Measurements from ENCODE around the gene CYSLTR1. TPM values are rescaled to one million over a fixed set of nuclear protein-coding genes. Genes with fewer than 3 reads are reported as not detected.

The CYSLTR1 gene
- total and polyA plus RNA-seq, 8 donors: 0.44 to 7.1 (median 0.72) TPM; not detected in 1

Other genes with a start within 250 kb of the CYSLTR1 start
- gene PGK1, start 223.4 kb downstream of the CYSLTR1 start, total RNA-seq: 100 to 1,000 TPM in 3 of 5 donors, 10 to 100 TPM in 2; 29.3 to 207 (median 104) TPM
- 100 to 1,000 TPM; 122 to 150 (median 128) TPM for gene PGK1, start 223.4 kb downstream of the CYSLTR1 start, polyA plus RNA-seq
- gene TAF9B, start 188.0 kb downstream of the CYSLTR1 start, total RNA-seq: 10 to 100 TPM in 3 of 5 donors, 1 to 10 TPM in 2; 3.2 to 75.4 (median 20.9) TPM
- gene TAF9B, start 188.0 kb downstream of the CYSLTR1 start, polyA plus RNA-seq: 10 to 100 TPM; 11.1 to 13.4 (median 11.7) TPM